IPS DF 6.9 (cell line): ENCODE measurements around the gene RIBC1.
A peak's percentile ranks its signal among the peaks of the same experiment; 100 is the strongest.

ENCODE experiments used
- DNase-seq: peaks from one replicate; pipeline ENCODE4 v3.0.0-alpha.2; 2013; ENCODE audit warnings: low read depth, low spot score
- H3K27ac ChIP-seq: one replicate; pipeline ENCODE4 v1.5.1; 2013; ENCODE audit warnings: low read length, control low read depth
- H3K27me3 ChIP-seq: 2 replicates; pipeline ENCODE4 v1.6.1; 2013; ENCODE audit warnings: mild to moderate bottlenecking, low read length; ENCODE audit not compliant: control insufficient read depth, insufficient read depth
- H3K36me3 ChIP-seq: 2 replicates; pipeline ENCODE4 v1.6.1; 2013; ENCODE audit warnings: low read length; ENCODE audit not compliant: control insufficient read depth, insufficient read depth
- H3K4me1 ChIP-seq: 2 replicates; pipeline ENCODE4 v1.6.1; 2013; ENCODE audit warnings: low read length; ENCODE audit not compliant: control insufficient read depth, insufficient read depth
- H3K4me3 ChIP-seq: 2 replicates; pipeline ENCODE4 v1.5.1; 2013; ENCODE audit warnings: mild to moderate bottlenecking, low read length
- H3K9me3 ChIP-seq: 2 replicates; pipeline ENCODE4 v1.6.1; 2013; ENCODE audit warnings: low read length, inconsistent platforms; ENCODE audit not compliant: control insufficient read depth, insufficient read depth
- WGBS: extraction: QIAGEN DNeasy Blood & Tissue Kit; methylation state at CpG from one replicate; pipeline ENCODE4 v1.1.7; 2013; ENCODE audit warnings: mixed read lengths, missing lambda C conversion rate; ENCODE audit not compliant: insufficient read length, insufficient coverage; 5-methylcytosine and 5-hydroxymethylcytosine counted together

RIBC1 gene

GRCh38 chrX:53435997-53436396, 13.3 kb downstream of the RIBC1 start:
- Histone ChIP-seq H3K36me3 (no peaks in the 10 kb centered on the region; the same call in 1 of the 2 replicates), H3K4me3 (no peak overlapping the region), H3K27me3 (no peaks in the 10 kb centered on the region), H3K4me1 (no peaks in the 10 kb centered on the region; the same call in 1 of the 2 replicates), H3K9me3 (no peaks in the 10 kb centered on the region), H3K27ac (no peak overlapping the region)
- DNase-seq: peak; percentile 25
- WGBS: no CpG with 5 or more reads among the region's 4 CpGs

DNA sequence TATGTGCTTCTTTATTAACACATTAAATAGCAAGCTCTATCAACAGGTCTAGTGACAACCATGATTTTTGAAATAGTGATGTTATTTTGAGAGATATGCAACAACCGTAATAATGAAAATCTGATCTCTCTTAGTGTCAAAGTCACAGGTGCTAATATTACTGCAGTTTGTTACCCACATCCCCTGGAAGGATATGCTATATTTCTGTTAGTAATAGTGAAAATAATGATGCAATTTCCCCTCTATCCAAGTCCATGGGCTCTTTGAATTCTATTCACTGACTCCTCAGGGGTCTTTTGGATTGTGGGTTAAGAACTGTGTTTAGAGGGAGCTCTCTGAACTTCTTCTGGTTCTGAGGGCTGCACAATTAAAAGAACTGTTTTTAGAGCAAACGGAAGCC, 14.5 kb downstream of the RIBC1 start:
- Histone ChIP-seq H3K27ac (no peak overlapping the region), H3K9me3 (no peaks in the 10 kb centered on the region), H3K36me3 (no peaks in the 10 kb centered on the region)

DNA sequence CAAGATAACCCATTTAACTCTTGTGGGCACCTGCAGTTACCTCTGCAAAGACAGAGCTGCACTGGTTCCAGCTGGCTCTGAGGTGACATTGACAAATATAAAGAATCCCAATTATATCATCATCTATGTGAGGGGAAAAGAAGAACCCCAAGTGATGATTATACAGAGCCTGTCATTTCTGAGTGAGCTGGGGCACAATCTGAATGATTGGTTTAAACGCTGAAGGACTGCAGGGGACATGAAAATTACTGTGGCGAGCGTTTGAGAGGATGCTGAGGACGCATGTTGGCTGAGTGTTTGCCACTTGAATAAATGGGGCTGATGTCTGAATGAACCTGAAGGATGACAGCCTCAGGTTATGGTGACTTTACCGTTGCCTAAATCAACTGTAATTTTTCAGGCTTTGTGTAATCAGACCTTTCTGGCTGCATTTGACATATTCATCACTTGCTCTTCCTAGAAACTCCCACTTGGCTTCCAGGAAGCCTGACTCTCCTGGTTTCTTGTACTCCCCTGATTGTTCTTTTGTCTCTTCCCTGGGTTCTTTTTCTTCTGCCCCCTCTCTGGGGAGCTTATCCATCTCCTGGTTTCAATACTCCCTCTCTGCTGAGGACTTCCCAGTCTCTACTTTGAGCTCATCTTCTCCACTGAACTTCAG, 15.6 kb downstream of the RIBC1 start:
- DNase-seq: no peak
- no peak overlapping the region for H3K27ac ChIP-seq
- no peaks in the 10 kb centered on the region for H3K9me3 ChIP-seq
- H3K4me1 ChIP-seq: no peaks in the 10 kb centered on the region; the same call in 1 of the 2 replicates
- no CpG with 5 or more reads among the region's 5 CpGs for WGBS
- no peak overlapping the region for H3K4me3 ChIP-seq
- no peaks in the 10 kb centered on the region for H3K27me3 ChIP-seq
- no peaks in the 10 kb centered on the region for H3K36me3 ChIP-seq

More for the DNA sequence above, 14.5 kb downstream of the RIBC1 start:
- H3K27me3 ChIP-seq: no peaks in the 10 kb centered on the region
- no peaks in the 10 kb centered on the region; the same call in 1 of the 2 replicates for H3K4me1 ChIP-seq
- WGBS: no CpG with 5 or more reads among the region's 2 CpGs
- no peak for DNase-seq
- no peak overlapping the region for H3K4me3 ChIP-seq

DNA sequence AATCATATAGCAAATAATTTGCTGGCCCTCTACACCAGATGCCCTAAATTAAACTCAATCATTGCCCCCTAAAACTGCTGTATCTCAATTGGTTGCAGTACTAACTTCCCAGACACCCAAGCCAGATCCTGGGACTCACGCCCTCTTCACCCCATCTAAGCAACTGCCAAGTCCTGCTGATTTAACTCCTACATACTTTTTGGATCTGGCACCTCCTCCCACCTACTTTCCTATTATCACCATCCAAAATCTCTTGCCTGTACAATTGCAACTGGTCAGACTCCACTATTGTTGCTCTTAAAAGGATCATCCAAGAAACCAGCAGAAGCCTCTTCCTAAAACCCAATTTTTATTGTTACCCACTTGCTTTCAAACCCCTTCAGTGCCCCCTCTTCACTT, 16.2 kb downstream of the RIBC1 start:
- Histone ChIP-seq H3K27me3 (no peaks in the 10 kb centered on the region), H3K27ac (no peak overlapping the region), H3K9me3 (no peaks in the 10 kb centered on the region), H3K4me3 (no peak overlapping the region), H3K36me3 (no peaks in the 10 kb centered on the region), H3K4me1 (no peaks in the 10 kb centered on the region)
- DNase-seq: no peak
- no CpG with 5 or more reads among the region's 1 CpG for WGBS

DNA sequence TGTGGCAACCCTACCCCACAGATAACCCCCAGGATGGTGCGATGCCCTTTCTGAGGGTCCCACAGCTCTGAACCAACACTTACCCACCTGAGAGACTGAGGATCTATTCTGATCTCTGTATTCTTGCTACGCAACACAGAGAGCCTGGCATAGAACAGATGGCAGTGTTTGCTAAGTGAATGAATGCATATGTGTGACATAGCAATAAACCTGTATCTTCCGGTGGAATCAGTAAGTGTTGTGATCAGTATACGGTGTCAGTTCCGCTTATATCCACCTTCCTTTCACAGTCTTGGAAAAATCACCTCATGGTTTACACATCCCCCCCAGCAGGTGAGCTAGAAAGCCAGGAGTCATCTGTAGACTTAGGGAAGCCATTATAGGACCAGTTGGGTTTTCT, 17.4 kb downstream of the RIBC1 start:
- no peaks in the 10 kb centered on the region for H3K27me3 ChIP-seq
- no peak for DNase-seq
- no peaks in the 10 kb centered on the region for H3K36me3 ChIP-seq
- H3K4me3 ChIP-seq: no peak overlapping the region
- no CpG with 5 or more reads among the region's 5 CpGs for WGBS
- no peaks in the 10 kb centered on the region for H3K4me1 ChIP-seq
- H3K9me3 ChIP-seq: no peaks in the 10 kb centered on the region
- H3K27ac ChIP-seq: no peak overlapping the region

DNA sequence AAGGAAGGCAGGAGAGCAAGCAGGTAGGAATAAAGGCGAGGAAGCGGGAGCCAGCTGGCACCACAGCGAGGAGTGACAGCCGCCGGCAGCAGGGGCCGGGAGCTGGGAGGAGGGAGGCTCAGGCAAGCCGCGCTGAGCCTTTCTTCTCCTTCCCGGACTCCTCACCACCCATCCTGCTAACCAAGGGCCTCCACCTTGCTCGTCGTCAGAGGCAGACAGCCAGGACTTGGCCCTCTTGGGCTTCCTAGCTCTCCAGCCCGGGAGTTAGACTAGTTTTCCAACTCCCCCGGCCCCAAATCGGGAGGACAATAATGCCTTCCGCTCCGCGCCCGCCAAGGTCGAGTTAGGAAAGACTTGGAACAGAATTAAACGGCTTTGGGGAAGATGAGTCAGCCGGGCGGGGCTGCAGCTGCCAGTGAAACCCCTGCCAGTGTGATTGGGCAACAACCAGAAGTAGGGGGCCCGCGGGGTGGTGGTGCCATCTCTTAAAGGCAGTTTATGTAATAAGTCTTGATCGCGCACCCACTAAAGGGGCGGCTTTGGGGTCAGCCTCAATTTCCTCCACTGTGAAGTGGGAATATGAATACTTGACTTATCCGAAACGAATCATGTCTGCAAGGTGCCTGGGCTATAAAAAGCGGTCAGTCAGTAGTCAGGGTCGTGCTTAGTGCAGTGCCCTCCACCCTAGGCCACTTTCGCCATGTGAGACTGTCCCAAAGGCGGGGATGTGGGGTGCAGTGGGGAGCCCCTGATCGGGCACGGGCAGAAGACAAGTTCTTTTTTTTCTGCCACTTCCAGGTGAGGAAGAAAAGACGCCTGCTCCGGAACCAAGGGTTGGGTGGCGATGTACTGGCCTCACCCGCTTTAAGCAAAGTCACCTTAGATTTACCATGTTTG, 18.2 kb downstream of the RIBC1 start:
- Histone ChIP-seq H3K9me3 (no peaks in the 10 kb centered on the region), H3K27ac (no peak overlapping the region), H3K4me3 (no peak overlapping the region; the same call in 1 of the 2 replicates), H3K36me3 (no peaks in the 10 kb centered on the region), H3K27me3 (no peaks in the 10 kb centered on the region), H3K4me1 (no peaks in the 10 kb centered on the region)
- DNase-seq: no peak
- WGBS: no CpG with 5 or more reads among the region's 39 CpGs

DNA sequence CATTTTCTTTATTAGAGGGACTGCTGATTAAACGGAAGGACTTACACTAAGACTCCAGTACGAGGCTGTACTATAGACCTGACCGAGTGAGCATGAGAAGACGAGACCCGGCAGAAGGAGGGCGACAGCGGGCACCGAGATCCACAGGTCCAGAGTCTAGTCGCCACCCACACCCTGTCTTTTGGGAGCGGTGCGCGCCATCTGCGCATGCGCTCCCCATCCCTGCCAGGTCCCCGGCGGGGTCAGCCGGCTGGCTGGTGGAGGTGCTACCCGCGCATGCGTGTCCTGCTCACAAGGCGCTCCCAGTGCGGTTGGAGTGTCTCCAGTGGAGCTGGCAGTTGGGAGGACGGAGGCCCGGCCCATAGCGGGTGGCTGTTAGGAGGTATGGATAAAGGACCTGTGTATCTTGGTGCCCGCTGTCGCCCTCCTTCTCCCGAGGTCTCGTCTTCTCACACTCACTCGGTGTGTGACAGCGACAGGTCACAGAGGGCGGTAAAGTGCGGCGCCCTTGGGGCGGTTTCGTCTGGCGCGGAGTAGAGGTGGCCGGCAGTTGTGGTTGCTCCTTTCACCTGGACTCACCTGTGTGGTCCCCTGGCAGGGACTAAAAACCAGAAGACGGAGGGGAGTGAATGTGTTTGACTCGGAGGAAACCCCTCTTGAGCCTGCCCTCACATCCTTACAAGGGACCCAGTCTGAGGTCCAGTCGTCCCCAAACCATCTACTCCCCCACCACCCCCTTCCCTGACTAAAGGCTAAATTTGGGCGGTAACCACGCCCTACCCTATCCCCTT, 19.1 kb downstream of the RIBC1 start:
- H3K9me3 ChIP-seq: no peaks in the 10 kb centered on the region
- DNase-seq: peak; percentile 37
- H3K36me3 ChIP-seq: no peaks in the 10 kb centered on the region
- H3K4me3 ChIP-seq: peak overlapping the region; percentile 46; the same call in 1 of the 2 replicates
- no peaks in the 10 kb centered on the region for H3K4me1 ChIP-seq
- H3K27me3 ChIP-seq: no peaks in the 10 kb centered on the region
- H3K27ac ChIP-seq: no peak overlapping the region
- WGBS: no CpG with 5 or more reads among the region's 44 CpGs

GRCh38 chrX:53442322-53442631, 19.6 kb downstream of the RIBC1 start:
- no peaks in the 10 kb centered on the region for H3K9me3 ChIP-seq
- H3K27ac ChIP-seq: no peak overlapping the region
- no peaks in the 10 kb centered on the region for H3K36me3 ChIP-seq
- H3K4me1 ChIP-seq: no peaks in the 10 kb centered on the region
- H3K27me3 ChIP-seq: no peaks in the 10 kb centered on the region
- WGBS: no CpG with 5 or more reads among the region's 1 CpG
- DNase-seq: no peak
- no peak overlapping the region; the same call in 1 of the 2 replicates for H3K4me3 ChIP-seq

- Histone ChIP-seq H3K4me1 (no peaks in the 10 kb centered on the region), H3K36me3 (no peaks in the 10 kb centered on the region), H3K4me3 (no peak overlapping the region), H3K27ac (no peak overlapping the region), H3K27me3 (no peaks in the 10 kb centered on the region), H3K9me3 (no peaks in the 10 kb centered on the region)
- no CpG with 5 or more reads among the region's 6 CpGs for WGBS
- DNase-seq: no peak
Observed at GRCh38 chrX:53445977-53446376, 23.3 kb downstream of the RIBC1 start.

DNA sequence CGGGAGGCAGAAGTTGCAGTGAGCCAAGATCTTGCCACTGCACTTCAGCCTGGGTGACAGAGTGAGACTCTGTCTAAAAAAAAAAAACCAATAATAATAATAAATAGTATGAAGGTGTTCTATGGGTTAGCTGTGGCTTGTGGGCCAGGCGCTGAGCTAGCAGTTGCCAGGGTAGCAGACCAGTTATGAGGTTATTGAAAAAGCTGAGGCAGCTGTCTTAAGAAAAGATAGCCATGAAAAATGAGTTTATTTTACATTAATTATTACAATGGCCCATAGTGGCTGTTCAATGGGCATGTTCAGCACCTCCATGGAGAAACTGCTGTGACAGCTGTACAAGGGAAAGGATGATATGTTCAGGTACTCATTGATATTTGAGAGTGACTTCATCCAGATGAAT, 24.8 kb downstream of the RIBC1 start:
- H3K27ac ChIP-seq: no peak overlapping the region
- H3K4me3 ChIP-seq: no peak overlapping the region
- H3K36me3 ChIP-seq: no peaks in the 10 kb centered on the region
- no peaks in the 10 kb centered on the region for H3K27me3 ChIP-seq
- H3K9me3 ChIP-seq: no peaks in the 10 kb centered on the region
- no peaks in the 10 kb centered on the region for H3K4me1 ChIP-seq
- DNase-seq: no peak
- WGBS: no CpG with 5 or more reads among the region's 2 CpGs
